SIG-M5 (cell line): ENCODE measurements around the gene PURA.
A peak's percentile ranks its signal among the peaks of the same experiment; 100 is the strongest.

Experiments used
- DNase-seq: peaks from one replicate; lab custom pipeline; 2025; lab: John Stamatoyannopoulos, UW

PURA gene

DNA sequence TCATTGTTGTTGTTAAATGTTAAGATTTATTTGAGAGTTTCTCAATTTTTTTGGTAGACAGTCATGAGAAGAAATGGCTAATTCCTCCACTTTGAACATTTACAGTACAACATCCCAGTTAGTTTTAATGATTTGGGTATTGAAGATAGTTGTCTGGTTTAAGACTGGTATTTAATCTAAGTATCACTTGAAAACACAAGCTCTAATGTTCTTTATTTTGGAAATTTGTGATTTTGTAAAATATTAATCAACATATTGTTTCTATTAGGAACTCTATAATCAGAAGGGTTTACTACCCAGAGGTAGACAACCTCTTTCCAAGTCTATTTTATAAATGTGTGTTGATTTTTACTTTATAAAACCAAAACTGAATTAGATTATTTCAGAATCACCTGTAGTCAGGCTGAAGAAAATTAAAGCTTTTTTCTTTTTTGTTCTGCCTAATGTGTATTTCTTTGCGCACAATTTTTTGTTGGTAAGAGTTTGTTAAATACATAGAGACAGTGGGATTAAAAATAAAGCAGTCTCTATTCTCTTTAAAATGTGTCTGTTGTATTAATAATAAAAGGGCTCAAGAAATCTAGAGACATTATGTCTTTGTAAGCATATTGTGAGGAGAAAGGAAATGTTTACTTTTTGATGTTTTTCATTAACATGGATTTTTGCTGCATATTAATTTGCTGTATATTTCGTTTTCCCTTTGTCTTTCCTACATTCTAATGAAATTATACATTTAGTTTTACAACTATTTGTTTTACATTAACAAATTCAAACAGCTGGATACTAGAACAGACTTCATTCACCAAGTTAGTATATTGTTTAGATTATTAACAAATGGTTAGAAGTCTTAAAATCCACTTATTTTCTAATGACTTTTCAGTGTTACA lies 3.9 kb upstream of the PURA start:
- no peak for DNase-seq

DNA sequence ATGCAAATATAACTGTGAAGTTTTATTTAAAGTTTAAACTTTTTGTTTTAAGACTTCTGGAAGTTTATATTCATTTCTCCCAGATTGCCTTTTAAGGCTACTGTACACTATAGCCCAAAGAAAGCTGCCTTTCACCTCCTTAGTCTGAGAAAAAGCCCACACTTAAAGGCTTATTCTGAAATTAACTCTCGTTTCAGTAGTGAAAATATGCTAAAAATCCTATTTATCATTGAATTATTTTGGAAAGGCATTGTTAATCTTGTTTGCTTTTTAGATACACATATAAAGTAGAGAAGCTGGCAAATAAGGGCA lies 3.3 kb upstream of the PURA start:
- no peak for DNase-seq

GRCh38 chr5:140111011-140111858 lies 2.7 kb upstream of the PURA start:
- DNase-seq = no peak

DNA sequence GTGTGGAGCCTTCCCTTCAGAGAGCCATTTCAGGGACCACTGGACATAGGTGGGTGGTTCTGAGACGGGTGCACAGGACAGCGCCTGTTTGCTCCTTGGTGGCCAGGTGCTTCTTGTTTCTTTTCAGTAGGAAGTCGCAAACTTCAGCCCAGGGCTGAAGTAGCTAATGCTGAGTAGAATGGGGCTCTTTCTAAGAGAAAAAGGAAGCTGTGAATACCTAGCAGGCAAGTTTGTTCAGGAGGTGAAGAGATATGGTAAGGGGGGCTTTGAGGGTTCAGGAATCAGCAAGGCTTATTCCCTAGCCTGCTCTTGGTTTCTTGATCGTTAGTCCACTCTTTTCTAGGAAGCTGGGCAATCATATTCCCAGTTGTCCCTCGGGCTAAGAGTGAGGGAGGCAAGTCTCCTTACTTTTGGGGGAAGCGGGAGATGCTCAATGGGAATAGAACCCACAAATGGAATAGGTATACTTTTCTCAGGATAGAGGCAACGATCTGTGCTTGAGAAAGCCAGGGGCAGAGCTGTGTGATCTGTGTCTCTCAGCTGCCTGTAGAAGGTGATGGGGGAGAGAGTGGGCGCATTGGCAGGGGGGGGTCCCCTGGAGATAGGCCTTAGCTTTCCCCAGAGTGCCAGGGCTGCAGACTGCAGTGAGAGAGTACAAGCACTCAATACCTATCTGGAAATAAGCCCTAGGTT lies 1.9 kb upstream of the PURA start:
- no peak for DNase-seq

- DNase-seq = no peak
Observed at GRCh38 chr5:140112685-140113179, 1.2 kb upstream of the PURA start.

- no peak for DNase-seq
Observed at GRCh38 chr5:140113180-140113698, 670 bp upstream of the PURA start.

- no peak for DNase-seq
Observed at GRCh38 chr5:140114341-140115185, 654 bp downstream of the PURA start.

DNA sequence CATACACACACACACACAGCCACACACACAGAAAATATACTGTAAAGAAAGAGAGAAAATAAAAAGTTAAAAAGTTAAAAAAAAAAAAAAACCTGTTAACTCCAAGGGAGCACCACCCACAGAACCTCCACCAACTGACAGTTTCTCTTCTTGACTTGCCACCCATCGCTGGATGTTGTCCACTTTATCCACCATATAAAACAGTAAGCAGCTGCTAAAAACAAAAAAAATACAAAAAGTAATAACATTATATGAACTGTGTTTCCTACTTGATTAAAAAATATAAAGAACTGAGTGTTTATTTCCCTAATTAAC lies 1.2 kb downstream of the PURA start:
- DNase-seq = no peak

GRCh38 chr5:140116716-140117115 lies 2.8 kb downstream of the PURA start:
- no peak for DNase-seq

DNA sequence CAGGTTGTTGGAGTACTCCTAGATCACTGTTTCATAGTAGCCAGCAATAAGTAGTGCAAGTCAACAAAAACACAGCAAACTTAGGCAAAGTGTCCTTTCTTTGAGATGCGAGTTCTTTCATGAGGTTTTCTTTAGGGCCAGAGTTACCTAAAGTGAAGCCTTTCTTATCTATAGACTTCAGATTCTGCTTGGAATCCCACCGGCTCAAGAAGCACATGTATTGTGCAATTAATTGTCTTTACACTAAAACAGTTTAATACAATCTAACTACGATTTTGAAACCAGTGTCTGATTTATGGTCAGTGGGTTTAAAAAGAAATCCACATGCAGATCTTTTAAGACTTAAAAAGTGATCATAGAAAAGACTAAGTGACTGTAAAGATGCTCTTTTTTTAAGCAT lies 3.6 kb downstream of the PURA start:
- DNase-seq = no peak

GRCh38 chr5:140118302-140118936 lies 4.5 kb downstream of the PURA start:
- no peak for DNase-seq

GRCh38 chr5:140125637-140126036 lies 11.7 kb downstream of the PURA start, which contains the start of gene IGIP:
Gene IGIP (plus strand): TSS chr5:140125937. CDS start chr5:140128477, 2,540 bp downstream.
- DNase-seq = no peak

DNA sequence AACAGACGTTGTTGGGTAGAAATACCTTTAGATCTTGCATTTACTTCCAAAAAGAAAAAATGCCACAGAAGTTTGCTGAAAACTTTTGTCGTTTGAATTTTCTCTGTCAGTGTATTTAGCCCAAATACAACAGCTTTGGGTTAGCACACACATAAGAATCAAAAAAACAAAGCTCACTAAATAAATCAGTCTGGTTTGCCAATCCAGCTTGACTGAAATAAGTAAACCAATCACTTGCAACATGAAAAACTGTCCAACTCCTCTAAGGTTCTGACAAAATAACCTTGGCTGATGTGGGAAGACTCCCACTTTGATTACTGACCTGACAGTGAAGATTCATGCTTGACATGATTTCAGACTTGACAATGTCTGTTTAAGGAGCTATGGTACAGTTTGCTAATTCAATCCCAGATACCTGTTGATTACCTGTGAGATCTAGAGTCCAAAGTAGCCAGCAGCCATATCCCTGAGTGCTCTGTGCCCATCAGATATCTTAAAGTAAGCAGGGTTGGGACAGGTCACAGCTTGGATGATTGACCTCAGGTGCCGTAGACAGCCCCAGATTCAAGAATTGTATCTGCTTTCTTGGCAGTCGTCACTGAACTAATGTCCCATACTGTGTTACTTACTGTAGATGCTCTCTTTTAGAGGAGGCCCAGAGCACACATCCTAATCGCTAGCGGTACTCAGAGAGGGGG lies 12.6 kb downstream of the PURA start:
- no peak for DNase-seq

DNA sequence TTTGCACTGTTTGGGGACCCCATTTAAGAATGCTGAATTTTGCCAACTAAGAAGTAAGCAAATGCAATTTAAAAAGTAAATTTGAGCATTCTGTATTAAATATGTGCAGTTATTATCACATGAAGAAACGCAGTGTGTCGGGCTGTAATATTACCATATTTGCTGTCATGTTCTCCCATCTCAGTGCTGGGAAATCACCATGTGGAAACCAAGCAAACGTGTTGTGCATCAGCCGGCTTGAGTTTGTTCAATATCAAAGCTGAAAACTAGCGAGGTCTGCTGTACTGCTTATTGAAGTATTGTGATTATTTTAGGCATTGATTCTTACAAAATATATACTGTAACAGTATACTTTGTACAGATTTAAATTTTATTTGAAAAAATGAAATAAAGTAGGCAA lies 14.5 kb downstream of the PURA start:
- no peak for DNase-seq

DNA sequence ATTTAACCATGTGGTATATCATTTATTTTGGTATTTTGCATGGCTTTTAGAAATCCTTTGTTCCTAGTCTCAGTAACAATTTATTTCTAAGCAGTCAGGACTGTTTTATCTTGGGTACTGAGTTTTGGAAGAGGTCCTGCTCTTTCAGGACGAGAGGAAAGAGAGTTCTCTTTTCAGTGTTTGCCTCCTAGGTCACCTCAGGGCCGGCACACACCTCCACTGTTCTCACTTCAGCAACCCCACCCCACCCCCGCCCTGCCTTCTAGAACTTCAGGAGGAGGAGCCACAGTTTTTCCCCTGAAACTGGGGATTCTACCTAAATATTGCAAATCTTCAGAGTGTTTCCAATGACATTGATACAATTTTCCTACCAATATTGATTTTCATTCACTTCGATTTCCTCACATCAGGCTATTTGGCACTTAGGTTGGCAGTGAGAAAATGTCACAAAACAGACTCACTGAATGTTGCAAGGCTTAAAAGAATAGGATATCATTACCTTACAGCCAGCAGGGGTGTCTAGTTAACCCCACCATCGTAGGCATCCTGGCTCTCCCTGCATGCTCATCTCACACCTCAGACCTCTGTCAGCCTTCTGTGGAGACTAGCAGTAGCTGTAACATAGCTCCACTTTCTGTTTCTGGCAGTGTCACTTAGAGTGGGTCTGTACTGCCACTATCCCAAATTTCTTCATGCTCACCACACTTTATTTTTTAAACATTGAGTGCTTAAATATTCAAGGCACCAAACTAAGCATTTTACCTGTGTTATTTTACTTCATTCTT lies 17.2 kb downstream of the PURA start:
- DNase-seq = no peak

DNA sequence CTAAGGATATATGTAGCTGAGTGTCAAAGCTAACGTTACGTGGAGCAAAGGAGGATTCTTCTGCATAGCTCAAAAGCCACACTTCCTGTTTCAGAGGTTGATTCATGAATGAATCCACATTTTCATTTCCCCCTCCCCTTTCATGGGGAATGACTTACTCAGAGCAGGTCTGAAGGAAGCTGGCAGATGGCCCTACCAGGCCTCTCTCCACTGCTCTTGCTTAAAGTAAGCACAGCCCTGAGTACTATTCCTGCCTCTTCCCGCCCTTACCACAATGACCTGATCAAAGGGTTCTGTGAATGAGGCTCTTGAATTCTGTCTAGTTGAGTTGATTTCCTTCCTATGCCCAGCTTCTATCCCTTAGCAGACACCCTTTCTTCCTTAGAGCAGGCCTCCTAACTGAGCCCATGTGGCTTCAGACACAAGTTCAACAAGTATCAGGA lies 18.1 kb downstream of the PURA start:
- DNase-seq = peak; percentile 47

GRCh38 chr5:140133514-140134167 lies 19.7 kb downstream of the PURA start:
- DNase-seq = no peak

GRCh38 chr5:140134277-140134935 lies 20.5 kb downstream of the PURA start:
- DNase-seq = no peak
